Coronary artery (tissue), 2 donors: ENCODE measurements around the gene PCBP1.
"Not testable (repeated sequence)": the region's sequence is repeated elsewhere in the genome, so short reads cannot be mapped to it uniquely, and the experiment has no call there.

Experiments
- DNase-seq: peaks from one replicate; pipeline ENCODE4 v3.0.0-alpha.2; 2017; ENCODE audit warnings: low spot score
- H3K27ac ChIP-seq, 2 donors: fragments of 200-600 bp; sonication (generic); one replicate each; pipeline ENCODE4 v1.5.1; 2016 to 2019
- H3K4me3 ChIP-seq: fragments of 200-600 bp; sonication (generic); 2 replicates; pipeline ENCODE4 v1.5.1; 2016; ENCODE audit warnings: mild to moderate bottlenecking, moderate library complexity
- CTCF ChIP-seq: fragments of 200-600 bp; sonication (generic); IDR thresholded peaks from one replicate; pipeline ENCODE4 v1.5.1; 2019; ENCODE audit warnings: antibody characterized with exemption

The PCBP1 gene

GRCh38 chr2:70099270-70099669 is 12.0 kb downstream of the PCBP1 start:
- Histone ChIP-seq H3K4me3 (no peak overlapping the region), H3K27ac (no peak overlapping the region)
- no peak for TF ChIP-seq CTCF

GRCh38 chr2:70101174-70101573 is 13.9 kb downstream of the PCBP1 start:
- no peak overlapping the region for H3K27ac ChIP-seq
- no peak for DNase-seq
- H3K4me3 ChIP-seq, result no peak overlapping the region
- TF ChIP-seq CTCF, result no peak

More at GRCh38 chr2:70099270-70099669, 12.0 kb downstream of the PCBP1 start:
- DNase-seq, result no peak

GRCh38 chr2:70101686-70102085 is 14.4 kb downstream of the PCBP1 start:
- not testable (repeated sequence) for H3K27ac ChIP-seq, DNase-seq, H3K4me3 ChIP-seq

- not testable (repeated sequence) for H3K4me3 ChIP-seq, DNase-seq, H3K27ac ChIP-seq
Observed at GRCh38 chr2:70102323-70102905, 15.1 kb downstream of the PCBP1 start.

- TF ChIP-seq CTCF, result no peak
- Histone ChIP-seq H3K27ac (no peak overlapping the region), H3K4me3 (no peak overlapping the region)
- no peak for DNase-seq
Observed at GRCh38 chr2:70103531-70104061, 16.3 kb downstream of the PCBP1 start.

- no peak for TF ChIP-seq CTCF
- H3K27ac ChIP-seq, result no peak overlapping the region
- H3K4me3 ChIP-seq, result no peak overlapping the region
- no peak for DNase-seq
Observed at GRCh38 chr2:70104231-70105111, 17.2 kb downstream of the PCBP1 start.

- not testable (repeated sequence) for H3K4me3 ChIP-seq, DNase-seq, H3K27ac ChIP-seq
Observed at GRCh38 chr2:70106138-70106537, 18.9 kb downstream of the PCBP1 start.

- H3K27ac ChIP-seq, DNase-seq, H3K4me3 ChIP-seq: not testable (repeated sequence)
Observed at GRCh38 chr2:70110397-70110796, 23.1 kb downstream of the PCBP1 start.
